K562 (cell line): ENCODE data around the gene CELSR1. TPM values are rescaled to one million over a fixed set of nuclear protein-coding genes. Genes with fewer than 3 reads are reported as not detected.

Source experiments
- ATAC-seq: fragments of 200-7000 bp; cut with Tn5 transposase; 3 replicates; pipeline ENCODE4 v1.9.1; 2020; ENCODE audit warnings: moderate library complexity
- BruUV-seq: library from RNA; stranded (reverse); fragments of 400-500 nt; replicated peaks from 2 replicates; lab custom pipeline; 2021; lab: Mats Ljungman, UMichigan
- CTCF ChIA-PET: fragments of 300-600 bp; formaldehyde crosslinking; extraction: SDS; loops from one replicate; lab custom pipeline; 2021; ENCODE audit warnings: low intra/inter-chr PET ratio; lab: Yijun Ruan, JAX
- POLR2A ChIA-PET: fragments of 300-600, 350-650 bp; sonication (Branson Sonifier 250); formaldehyde crosslinking; extraction: SDS; loops from one replicate; lab custom pipeline; 2021; ENCODE audit warnings: antibody characterized with exemption, inconsistent platforms; lab: Yijun Ruan, JAX
- DNase-seq, 4 experiments: peaks; one replicate each; pipeline versions ENCODE4 v3.0.0 to v3.0.0-alpha.2; 2011 to 2018; ENCODE audit warnings: low spot score in 3 of 4, mixed read lengths in 3 of 4; ENCODE audit errors: extremely low read depth in 1 of 4
- FAIRE-seq: peaks from 2 replicates; lab custom pipeline; 2011; peaks lifted over from hg19 to GRCh38; lab: Jason Lieb, UNC
- H2AFZ ChIP-seq: 2 replicates; pipeline ENCODE4 v1.6.0; 2011; ENCODE audit warnings: low read depth, low read length, control low read depth, inconsistent platforms
- H3K27ac ChIP-seq: fragments of 200-600 bp; 3 replicates; pipeline ENCODE4 v1.8.0; 2011; ENCODE audit warnings: low read depth, mild to moderate bottlenecking, control low read depth, inconsistent platforms, low read length, moderate library complexity, mixed read lengths; ENCODE audit errors: extremely low read depth
- H3K27me3 ChIP-seq, 2 experiments: fragments of 300-600 bp in 1 of 2; 2 replicates in 1 of 2; 3 replicates in 1 of 2; pipeline versions ENCODE4 v1.6.0 to v1.8.0; 2011; ENCODE audit warnings: inconsistent platforms in 2 of 2, low read length in 2 of 2, mild to moderate bottlenecking in 1 of 2, mixed read lengths in 1 of 2, moderate library complexity in 1 of 2; ENCODE audit not compliant: control insufficient read depth in 2 of 2, insufficient read depth in 2 of 2
- H3K36me3 ChIP-seq: fragments of 300-600 bp; 3 replicates; pipeline ENCODE4 v1.8.0; 2011; ENCODE audit warnings: mild to moderate bottlenecking, low read length, inconsistent platforms; ENCODE audit not compliant: control insufficient read depth, insufficient read depth
- H3K4me1 ChIP-seq, 2 experiments: fragments of 200-600 bp in 1 of 2; replicated peaks in 1 of 2; 2 replicates in 1 of 2; 3 replicates in 1 of 2; pipeline versions ENCODE4 v1.5.1 to v1.8.0; 2011; ENCODE audit warnings: inconsistent platforms in 2 of 2, low read length in 2 of 2, mild to moderate bottlenecking in 1 of 2, mixed read lengths in 1 of 2, moderate library complexity in 1 of 2; ENCODE audit not compliant: control insufficient read depth in 2 of 2, insufficient read depth in 2 of 2
- H3K4me2 ChIP-seq: 2 replicates; pipeline ENCODE4 v1.6.1; 2011; ENCODE audit warnings: low read length, control low read depth, inconsistent platforms, mixed read lengths; ENCODE audit not compliant: insufficient read depth
- H3K4me3 ChIP-seq: fragments of 200-600 bp; sonication (generic), shearing (Covaris generic); 2 replicates; pipeline ENCODE4 v1.5.1; 2016; ENCODE audit warnings: control low read depth, inconsistent platforms
- H3K79me2 ChIP-seq: fragments of 200-600 bp; 3 replicates; pipeline ENCODE4 v1.8.0; 2011; ENCODE audit warnings: low read length, inconsistent platforms; ENCODE audit not compliant: control insufficient read depth, insufficient read depth
- H3K9ac ChIP-seq, 2 experiments: 2 replicates each; pipeline versions ENCODE4 v1.6.0 to v1.6.1; 2011; ENCODE audit warnings: low read depth in 2 of 2, low read length in 2 of 2, control low read depth in 1 of 2, inconsistent platforms in 1 of 2, mild to moderate bottlenecking in 1 of 2, mixed read lengths in 1 of 2; ENCODE audit not compliant: insufficient read depth in 1 of 2
- H3K9me1 ChIP-seq: one replicate; pipeline ENCODE4 v1.6.0; 2011; ENCODE audit warnings: inconsistent platforms, mild to moderate bottlenecking, low read length, moderate library complexity; ENCODE audit not compliant: control insufficient read depth, insufficient read depth
- H3K9me3 ChIP-seq: replicated peaks from 2 replicates; pipeline ENCODE4 v1.5.1; 2011; ENCODE audit warnings: low read depth, low read length, inconsistent platforms; ENCODE audit not compliant: control insufficient read depth, insufficient read depth
- H4K20me1 ChIP-seq: replicated peaks from 2 replicates; pipeline ENCODE4 v1.6.1; 2011; ENCODE audit warnings: low read length, inconsistent platforms, mixed read lengths; ENCODE audit not compliant: control insufficient read depth, insufficient read depth
- SIN3B ChIP-seq: fragments of 450-650 bp; IDR thresholded peaks from 2 replicates; pipeline ENCODE4 v1.6.1; 2017; ENCODE audit warnings: low read depth, mild to moderate bottlenecking, moderate library complexity
- TAF9B ChIP-seq: fragments of 450-650 bp; IDR thresholded peaks from 2 replicates; pipeline ENCODE4 v1.6.1; 2018; ENCODE audit warnings: mild to moderate bottlenecking; ENCODE audit not compliant: partially characterized antibody
- WGBS: fragments of 100-300 bp; shearing (Covaris generic); methylation state at CpG from one replicate; pipeline ENCODE4 v1.1.6; 2016; ENCODE audit warnings: low coverage, mixed read lengths; ENCODE audit not compliant: insufficient coverage; ENCODE audit errors: missing lambda C conversion rate; 5-methylcytosine and 5-hydroxymethylcytosine counted together
- in situ Hi-C: fragments of 300-500 bp; cut with MboI; formaldehyde crosslinking; loops from 4 replicates; pipeline ENCODE4 v1.15.0; 2018; ENCODE audit warnings: inconsistent platforms, mixed read lengths
- intact Hi-C: fragments of 100-400 bp; cut with micrococcal nuclease; formaldehyde crosslinking; loops from 2 replicates; pipeline ENCODE4 v1.14.2; 2022
- polyA plus RNA-seq, 8 experiments: library from polyadenylated mRNA; depleted of rRNA in 4 of 8; stranded (reverse) in 5 of 8; unstranded in 3 of 8; fragments of >200 nt; fragmentation: Nextera tagmentation in 2 of 8; fragmentation: Illumina TruSeq in 1 of 8; extraction: Ambion mirVana in 2 of 8; extraction: Trizol in 1 of 8; gene quantifications; 2 replicates each; pipeline versions ENCODE4 v1.2.1 to v1.2.3, GENCODE V29; 2011 to 2014; ENCODE audit warnings: inconsistent platforms in 1 of 8, missing spikeins in 1 of 8
- total RNA-seq, 7 experiments: library from RNA; depleted of rRNA in 6 of 7; stranded (reverse); fragments of >200 nt in 6 of 7; fragmentation: Illumina TruSeq in 2 of 7; extraction: Trizol in 2 of 7; gene quantifications; 2 replicates each; pipeline versions ENCODE4 v1.2.1 to v1.2.3, GENCODE V29; 2011 to 2021; ENCODE audit warnings: low replicate concordance in 1 of 7
- TF ChIP-seq, protein P1 (sequence below): sonication (generic); formaldehyde crosslinking; IDR thresholded peaks from 2 replicates; pipeline ENCODE4 v1.8.0; 2022; ENCODE audit warnings: mild to moderate bottlenecking, low read depth, missing genetic modification reagents
- TF ChIP-seq, protein P2 (sequence below): fragments of 250-450 bp; sonication (Bioruptor Pico); IDR thresholded peaks from 2 replicates; pipeline ENCODE4 v1.4.0; 2020

Gene CELSR1
- total and polyA plus RNA-seq, 9 of the 15 experiments (the other 6 are each of a cell fraction or from before 2014, with no cell fraction given): under 0.01 to 0.09 TPM; not detected in 7

DNA sequence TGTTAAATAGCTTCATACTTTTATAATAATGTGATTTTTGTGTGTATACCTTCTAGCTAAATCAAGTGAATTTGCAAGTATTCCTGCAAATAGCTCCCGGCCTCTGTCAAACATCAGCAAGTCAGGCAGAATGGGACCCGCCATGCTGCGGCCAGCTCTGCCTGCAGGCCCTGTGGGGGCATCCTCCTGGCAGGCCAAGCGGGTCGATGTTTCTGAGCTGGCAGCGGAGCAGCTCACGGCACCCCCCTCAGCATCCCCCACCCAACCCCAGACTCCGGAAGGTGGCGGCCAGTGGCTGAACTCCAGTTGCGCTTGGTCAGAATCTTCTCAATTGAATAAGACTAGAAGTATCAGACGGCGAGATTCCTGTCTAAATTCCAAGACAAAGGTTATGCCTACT is 221.4 kb downstream of the CELSR1 start:
- no peaks in the 10 kb centered on the region for H3K27me3 ChIP-seq
- no peak for FAIRE-seq
- no peak overlapping the region for H3K4me3 ChIP-seq
- H3K9me3 ChIP-seq: no peaks in the 10 kb centered on the region
- H3K27ac ChIP-seq: no peak overlapping the region
- H3K36me3 ChIP-seq: peaks cover 60% of the 10 kb centered on the region; the same call in 2 of the 3 replicates
- CTCF ChIA-PET: interaction anchor here (4.5 kb wide), 1 partner anchor 193 kb away, joined by 40 read pairs; no protein-coding TSS in a partner anchor
- no TSS peak for BruUV-seq
- no peaks in the 10 kb centered on the region for H3K79me2 ChIP-seq
- ATAC-seq: no peak
- TF ChIP-seq, protein P1, sequence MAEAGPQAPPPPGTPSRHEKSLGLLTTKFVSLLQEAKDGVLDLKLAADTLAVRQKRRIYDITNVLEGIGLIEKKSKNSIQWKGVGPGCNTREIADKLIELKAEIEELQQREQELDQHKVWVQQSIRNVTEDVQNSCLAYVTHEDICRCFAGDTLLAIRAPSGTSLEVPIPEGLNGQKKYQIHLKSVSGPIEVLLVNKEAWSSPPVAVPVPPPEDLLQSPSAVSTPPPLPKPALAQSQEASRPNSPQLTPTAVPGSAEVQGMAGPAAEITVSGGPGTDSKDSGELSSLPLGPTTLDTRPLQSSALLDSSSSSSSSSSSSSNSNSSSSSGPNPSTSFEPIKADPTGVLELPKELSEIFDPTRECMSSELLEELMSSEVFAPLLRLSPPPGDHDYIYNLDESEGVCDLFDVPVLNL (CRISPR knock-in tag): no peak
- no peak for TF ChIP-seq SIN3B
- TF ChIP-seq, protein P2, sequence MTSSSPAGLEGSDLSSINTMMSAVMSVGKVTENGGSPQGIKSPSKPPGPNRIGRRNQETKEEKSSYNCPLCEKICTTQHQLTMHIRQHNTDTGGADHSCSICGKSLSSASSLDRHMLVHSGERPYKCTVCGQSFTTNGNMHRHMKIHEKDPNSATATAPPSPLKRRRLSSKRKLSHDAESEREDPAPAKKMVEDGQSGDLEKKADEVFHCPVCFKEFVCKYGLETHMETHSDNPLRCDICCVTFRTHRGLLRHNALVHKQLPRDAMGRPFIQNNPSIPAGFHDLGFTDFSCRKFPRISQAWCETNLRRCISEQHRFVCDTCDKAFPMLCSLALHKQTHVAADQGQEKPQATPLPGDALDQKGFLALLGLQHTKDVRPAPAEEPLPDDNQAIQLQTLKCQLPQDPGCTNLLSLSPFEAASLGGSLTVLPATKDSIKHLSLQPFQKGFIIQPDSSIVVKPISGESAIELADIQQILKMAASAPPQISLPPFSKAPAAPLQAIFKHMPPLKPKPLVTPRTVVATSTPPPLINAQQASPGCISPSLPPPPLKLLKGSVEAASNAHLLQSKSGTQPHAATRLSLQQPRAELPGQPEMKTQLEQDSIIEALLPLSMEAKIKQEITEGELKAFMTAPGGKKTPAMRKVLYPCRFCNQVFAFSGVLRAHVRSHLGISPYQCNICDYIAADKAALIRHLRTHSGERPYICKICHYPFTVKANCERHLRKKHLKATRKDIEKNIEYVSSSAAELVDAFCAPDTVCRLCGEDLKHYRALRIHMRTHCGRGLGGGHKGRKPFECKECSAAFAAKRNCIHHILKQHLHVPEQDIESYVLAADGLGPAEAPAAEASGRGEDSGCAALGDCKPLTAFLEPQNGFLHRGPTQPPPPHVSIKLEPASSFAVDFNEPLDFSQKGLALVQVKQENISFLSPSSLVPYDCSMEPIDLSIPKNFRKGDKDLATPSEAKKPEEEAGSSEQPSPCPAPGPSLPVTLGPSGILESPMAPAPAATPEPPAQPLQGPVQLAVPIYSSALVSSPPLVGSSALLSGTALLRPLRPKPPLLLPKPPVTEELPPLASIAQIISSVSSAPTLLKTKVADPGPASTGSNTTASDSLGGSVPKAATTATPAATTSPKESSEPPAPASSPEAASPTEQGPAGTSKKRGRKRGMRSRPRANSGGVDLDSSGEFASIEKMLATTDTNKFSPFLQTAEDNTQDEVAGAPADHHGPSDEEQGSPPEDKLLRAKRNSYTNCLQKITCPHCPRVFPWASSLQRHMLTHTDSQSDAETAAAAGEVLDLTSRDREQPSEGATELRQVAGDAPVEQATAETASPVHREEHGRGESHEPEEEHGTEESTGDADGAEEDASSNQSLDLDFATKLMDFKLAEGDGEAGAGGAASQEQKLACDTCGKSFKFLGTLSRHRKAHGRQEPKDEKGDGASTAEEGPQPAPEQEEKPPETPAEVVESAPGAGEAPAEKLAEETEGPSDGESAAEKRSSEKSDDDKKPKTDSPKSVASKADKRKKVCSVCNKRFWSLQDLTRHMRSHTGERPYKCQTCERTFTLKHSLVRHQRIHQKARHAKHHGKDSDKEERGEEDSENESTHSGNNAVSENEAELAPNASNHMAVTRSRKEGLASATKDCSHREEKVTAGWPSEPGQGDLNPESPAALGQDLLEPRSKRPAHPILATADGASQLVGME: no peak
- TF ChIP-seq TAF9B: no peak
- TF ChIP-seq, all 486 proteins: peak for 0
- 90% methylated on average over 10 of the region's 12 CpGs for WGBS
- POLR2A ChIA-PET: interaction anchor here (0.6 kb wide), 1 partner anchor 190 kb away, joined by 3 read pairs; no protein-coding TSS in a partner anchor
- intact Hi-C loops (no loop called here), in situ Hi-C loops (loop anchor here (25.0 kb wide), 1 partner anchor 304 kb away; no protein-coding TSS in a partner anchor)
- H3K4me1 ChIP-seq: peaks cover 0 to 3% of the 10 kb centered on the region in 2 experiments; a peak in 1 of 5 replicates
- no peak overlapping the region for H3K4me2 ChIP-seq
- DNase-seq: no peak
- no peaks in the 10 kb centered on the region for H4K20me1 ChIP-seq
- no peaks in the 10 kb centered on the region for H3K9me1 ChIP-seq
- H3K9ac ChIP-seq: no peak overlapping the region
- no peak overlapping the region for H2AFZ ChIP-seq
